ENCODE data around the gene TMEM184A.

The TMEM184A gene

DNA sequence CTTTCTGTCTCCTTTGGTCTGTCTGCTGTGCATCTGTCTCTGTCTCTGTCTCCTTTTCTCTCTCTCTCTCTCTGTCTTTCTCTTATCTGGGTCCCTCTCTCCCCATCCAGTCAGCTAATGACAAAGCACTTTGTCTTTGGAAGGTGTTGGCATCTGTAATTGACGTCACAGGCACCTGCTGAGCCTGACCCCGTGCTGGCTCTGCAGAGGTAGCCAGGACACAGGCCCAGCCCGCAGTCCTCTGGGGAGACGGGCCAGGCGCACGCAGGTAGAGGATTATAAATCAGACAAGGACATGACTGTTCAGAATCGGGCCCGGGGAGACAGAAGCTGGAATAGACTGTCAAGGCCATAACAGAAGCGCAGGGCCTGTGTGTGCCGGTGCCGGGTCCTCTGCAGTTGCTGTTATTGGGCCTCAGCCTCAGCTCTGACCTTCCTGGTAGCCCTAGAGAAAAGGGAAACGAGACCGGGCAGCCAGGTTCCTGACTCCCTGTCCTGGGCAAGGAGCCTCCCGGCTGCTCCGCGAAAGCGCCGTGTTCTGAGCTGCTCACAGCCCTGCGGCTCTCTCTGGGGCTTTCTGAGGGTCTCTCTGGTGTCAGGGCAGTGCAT is 24.5 kb upstream of the TMEM184A start:
- H3K27ac Mint-ChIP-seq = peak overlapping the region; percentile 3 to 14

DNA sequence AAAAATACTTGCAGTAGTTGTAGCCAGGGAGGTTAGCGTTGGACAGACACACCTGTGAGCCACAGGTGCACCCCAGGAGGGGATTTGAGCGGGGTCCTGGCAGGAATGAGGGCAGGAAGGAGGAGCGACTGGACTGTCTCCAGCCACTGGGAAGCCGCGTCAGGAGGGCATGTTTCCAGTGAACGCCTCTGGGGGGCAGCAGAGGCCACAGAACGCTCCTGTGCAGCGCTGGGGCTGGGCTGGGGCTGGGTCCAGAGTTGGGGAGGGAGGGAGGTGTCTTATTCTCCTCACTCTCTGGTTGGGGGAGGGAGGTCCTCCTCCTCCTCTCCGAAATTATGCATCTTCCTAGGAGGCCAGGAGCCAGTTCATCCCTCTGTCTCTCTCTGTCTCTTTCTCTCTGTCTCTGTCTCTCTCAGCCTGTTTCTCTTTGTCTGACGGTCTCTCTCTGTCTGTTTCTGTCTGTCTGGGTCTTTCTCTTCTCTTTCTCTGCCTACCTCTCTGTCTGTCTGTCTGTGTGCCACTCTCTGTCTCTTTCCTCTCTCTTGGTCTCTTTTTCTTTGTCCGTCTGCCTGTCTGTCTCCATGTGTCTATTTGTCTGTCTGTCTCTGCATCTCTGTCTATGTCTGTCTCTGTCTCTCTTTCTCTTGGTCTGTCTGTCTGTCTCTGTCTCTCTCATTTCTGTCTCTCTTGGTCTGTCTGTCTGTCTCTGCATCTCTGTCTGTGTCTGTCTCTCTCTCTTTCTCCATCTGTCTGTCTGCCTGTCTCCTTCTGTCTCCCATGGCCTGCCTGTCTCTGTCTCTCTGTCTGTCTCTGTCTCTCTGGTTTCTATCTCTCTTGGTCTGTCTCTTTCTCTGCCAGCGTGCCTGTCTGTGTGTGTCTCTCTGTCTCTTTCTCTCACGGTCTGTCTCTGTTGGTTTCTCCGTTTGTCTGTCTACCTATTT is 23.7 kb upstream of the TMEM184A start:
- ATAC-seq (peak; percentile 92), DNase-seq (peak; percentile 57 to 59)
- Mint-ChIP-seq H3K4me1 (peaks cover 9% of the 10 kb centered on the region), H3K27ac (peak overlapping the region in 1 of 2 donors; percentile 55), H3K27me3 (no peaks in the 10 kb centered on the region), H3K4me3 (no peak overlapping the region), H3K9me3 (peaks cover 0 to 5% of the 10 kb centered on the region in 2 donors)

More for the DNA sequence above, 24.5 kb upstream of the TMEM184A start:
- Mint-ChIP-seq H3K9me3 (peaks cover 0 to 5% of the 10 kb centered on the region in 2 donors), H3K27me3 (no peaks in the 10 kb centered on the region), H3K4me1 (peaks cover 9% of the 10 kb centered on the region), H3K4me3 (no peak overlapping the region)
- DNase-seq = no peak
- no peak for ATAC-seq

- H3K4me1 Mint-ChIP-seq = peaks cover 9% of the 10 kb centered on the region
- H3K27ac Mint-ChIP-seq = no peak overlapping the region
- peaks cover 0 to 5% of the 10 kb centered on the region in 2 donors for H3K9me3 Mint-ChIP-seq
- no peak for ATAC-seq
- no peaks in the 10 kb centered on the region for H3K27me3 Mint-ChIP-seq
- H3K4me3 Mint-ChIP-seq = no peak overlapping the region
- no peak for DNase-seq
These were observed 22.5 kb upstream of the TMEM184A start for GRCh38 chr7:1578513-1578912.

DNA sequence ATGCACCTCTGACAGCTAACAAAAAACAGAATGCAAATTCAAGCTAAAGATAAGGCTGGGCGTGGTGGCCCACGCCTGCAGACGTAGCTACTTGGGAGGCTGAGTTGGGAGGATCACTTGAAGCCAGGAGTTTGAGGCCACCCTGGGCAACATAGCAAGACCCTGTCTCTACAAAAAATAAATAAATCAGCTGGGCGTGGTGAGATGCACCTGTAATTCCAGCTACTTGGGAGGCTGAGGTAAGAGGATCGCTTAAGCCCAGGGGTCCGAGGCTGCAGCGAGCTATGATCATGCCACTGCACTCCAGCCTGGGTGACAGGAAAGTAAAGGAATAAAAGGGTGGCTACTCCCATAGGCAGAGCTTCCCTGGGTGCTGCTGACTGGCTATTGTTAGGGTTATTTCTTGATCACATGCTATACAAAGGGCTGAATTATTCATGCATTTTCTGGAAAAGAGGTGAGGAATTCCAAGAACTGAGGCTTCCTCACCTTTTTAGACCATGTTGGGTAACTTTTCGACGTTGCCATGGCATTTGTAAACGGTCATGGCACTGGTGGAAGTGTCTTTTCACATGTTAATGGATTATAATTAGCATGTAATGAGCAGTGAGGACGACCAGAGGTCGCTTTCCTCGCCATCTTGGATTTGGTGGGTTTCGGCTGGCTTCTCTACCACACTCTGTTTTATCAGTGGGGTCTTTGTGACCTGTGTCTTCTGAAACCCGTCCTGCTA is 20.7 kb upstream of the TMEM184A start:
- H3K27me3 Mint-ChIP-seq = no peaks in the 10 kb centered on the region
- DNase-seq (no peak), ATAC-seq (no peak)
- H3K4me3 Mint-ChIP-seq = no peak overlapping the region
- peaks cover 19% of the 10 kb centered on the region for H3K4me1 Mint-ChIP-seq
- peaks cover 0 to 5% of the 10 kb centered on the region in 2 donors for H3K9me3 Mint-ChIP-seq
- no peak overlapping the region for H3K27ac Mint-ChIP-seq

- Mint-ChIP-seq H3K4me3 (no peak overlapping the region), H3K9me3 (peaks cover 0 to 5% of the 10 kb centered on the region in 2 donors), H3K27me3 (no peaks in the 10 kb centered on the region), H3K4me1 (peaks cover 28% of the 10 kb centered on the region), H3K27ac (no peak overlapping the region)
- ATAC-seq (no peak), DNase-seq (no peak)
These were observed 19.8 kb upstream of the TMEM184A start for GRCh38 chr7:1575809-1576208.

GRCh38 chr7:1572111-1572822 is 16.3 kb upstream of the TMEM184A start:
- no peak for ATAC-seq
- H3K4me3 Mint-ChIP-seq = no peak overlapping the region

DNA sequence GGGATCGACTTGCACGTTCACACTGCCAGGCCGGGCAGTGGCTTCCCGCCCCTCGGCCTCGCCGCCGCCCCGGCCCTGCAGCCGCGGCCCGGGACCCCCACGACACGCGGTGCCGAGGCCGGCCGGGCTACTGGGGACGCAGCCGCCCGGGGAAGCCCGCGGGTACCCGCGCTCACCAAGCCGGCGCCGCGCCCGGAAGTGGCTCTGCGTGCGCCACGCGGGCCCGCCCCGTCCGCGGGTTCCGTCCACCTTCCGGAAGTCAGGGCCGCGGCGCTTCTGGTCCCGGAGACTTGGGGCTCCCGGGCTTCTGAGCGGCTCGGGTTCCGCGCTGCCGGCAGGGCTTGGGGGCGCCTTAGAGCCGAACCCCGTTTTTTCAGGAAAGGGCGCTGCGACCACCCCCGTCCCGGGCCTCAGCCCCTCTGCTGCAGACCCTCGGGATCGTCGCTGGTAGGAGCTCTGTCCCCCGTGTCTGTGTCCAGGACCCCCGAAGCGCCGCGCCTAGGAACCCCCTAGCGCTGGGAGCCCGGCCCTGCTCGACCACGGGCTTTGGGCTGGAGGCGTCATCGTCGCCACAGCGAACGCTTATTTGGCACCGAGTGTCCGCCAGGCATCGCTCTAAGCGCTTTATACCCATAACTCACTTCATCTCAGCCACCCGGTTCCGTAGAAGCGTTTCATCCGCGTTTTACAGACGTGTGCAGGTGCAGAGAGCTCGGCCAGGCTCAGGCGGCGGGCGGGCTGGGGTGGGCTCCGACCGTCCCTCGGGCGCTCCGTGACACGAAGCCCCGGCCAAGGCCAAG is 14.0 kb upstream of the TMEM184A start, which contains the start of gene PSMG3:
Gene PSMG3, minus strand, starts transcription at position 200 of the 800 bp plus-strand sequence. CDS start 693 bp downstream, outside the sequence.
- Mint-ChIP-seq H3K9me3 (no peaks in the 10 kb centered on the region), H3K27ac (peak within 1 kb of the TSS; percentile 93 to 97), H3K27me3 (no peaks in the 10 kb centered on the region), H3K4me3 (peak within 1 kb of the TSS; percentile 90 to 93), H3K4me1 (peaks cover 48% of the 10 kb centered on the region)
- DNase-seq (peak; percentile 91), ATAC-seq (peak; percentile 97)

More at GRCh38 chr7:1572111-1572822, 16.3 kb upstream of the TMEM184A start:
- Mint-ChIP-seq H3K27ac (no peak overlapping the region), H3K9me3 (no peaks in the 10 kb centered on the region), H3K27me3 (no peaks in the 10 kb centered on the region), H3K4me1 (peaks cover 40% of the 10 kb centered on the region)
- DNase-seq = no peak

- peak overlapping the region; percentile 91 to 96 for H3K27ac Mint-ChIP-seq
- H3K9me3 Mint-ChIP-seq = no peaks in the 10 kb centered on the region
- ATAC-seq (peak; percentile 44), DNase-seq (no peak)
- peak overlapping the region; percentile 90 to 93 for H3K4me3 Mint-ChIP-seq
- H3K4me1 Mint-ChIP-seq = peaks cover 48% of the 10 kb centered on the region
- H3K27me3 Mint-ChIP-seq = no peaks in the 10 kb centered on the region
These were observed 13.4 kb upstream of the TMEM184A start for GRCh38 chr7:1569440-1569832.

DNA sequence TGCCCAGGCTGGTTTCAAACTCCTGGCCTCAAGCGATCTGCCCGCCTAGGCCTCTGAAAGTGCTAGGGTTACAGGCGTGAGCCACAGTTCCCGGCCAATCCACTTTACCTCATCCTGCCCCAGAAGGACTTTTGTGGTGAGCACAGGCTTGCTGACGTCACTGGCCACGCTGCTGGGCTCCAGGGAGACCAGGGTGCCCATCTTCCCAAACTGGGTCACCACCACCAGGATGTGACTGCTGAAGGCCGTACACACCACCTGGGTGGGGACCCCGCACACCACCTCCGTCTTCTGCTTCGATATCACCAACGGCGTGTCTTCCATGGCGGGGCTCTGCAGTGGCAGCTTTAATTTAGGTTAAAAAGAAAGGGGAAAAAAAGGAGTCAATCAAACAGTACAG is 13.0 kb upstream of the TMEM184A start:
- Mint-ChIP-seq H3K4me1 (peaks cover 48% of the 10 kb centered on the region), H3K27me3 (no peaks in the 10 kb centered on the region), H3K27ac (peak overlapping the region; percentile 91 to 96), H3K9me3 (no peaks in the 10 kb centered on the region), H3K4me3 (peak overlapping the region; percentile 90 to 93)
- ATAC-seq (no peak), DNase-seq (no peak)

DNA sequence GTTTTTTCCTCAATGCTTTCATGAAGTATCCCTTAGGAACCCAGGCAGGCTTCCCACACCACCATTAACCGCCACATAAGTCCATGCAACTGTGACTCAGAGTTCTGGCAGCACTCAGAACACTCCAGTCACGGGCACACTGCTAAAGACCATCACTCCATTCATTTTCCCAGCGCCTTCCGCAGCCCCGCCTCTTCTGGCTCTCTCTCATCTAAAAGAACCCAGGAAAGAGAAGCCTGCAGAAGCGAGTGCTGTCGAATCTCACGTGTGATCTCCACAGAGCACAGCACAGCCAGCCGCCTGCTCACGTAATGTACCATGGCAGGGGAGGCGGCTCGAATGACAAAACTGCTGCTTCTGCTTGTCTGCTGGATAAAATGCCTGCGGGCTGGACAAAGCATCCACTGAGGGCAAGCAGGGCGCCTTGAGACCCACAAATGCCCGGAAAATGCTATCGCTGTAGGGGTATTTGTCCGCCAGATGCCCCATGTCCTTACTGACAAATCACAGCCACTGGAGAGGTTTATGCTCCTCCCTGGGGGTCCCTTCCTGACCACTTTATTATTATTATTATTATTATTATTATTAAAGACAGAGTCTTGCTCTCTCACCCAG is 12.0 kb upstream of the TMEM184A start:
- H3K9me3 Mint-ChIP-seq = no peaks in the 10 kb centered on the region
- no peaks in the 10 kb centered on the region for H3K27me3 Mint-ChIP-seq
- H3K4me1 Mint-ChIP-seq = peaks cover 48% of the 10 kb centered on the region
- ATAC-seq = no peak
- DNase-seq = no peak
- peak overlapping the region in 1 of 2 donors; percentile 93 for H3K4me3 Mint-ChIP-seq
- no peak overlapping the region for H3K27ac Mint-ChIP-seq

DNA sequence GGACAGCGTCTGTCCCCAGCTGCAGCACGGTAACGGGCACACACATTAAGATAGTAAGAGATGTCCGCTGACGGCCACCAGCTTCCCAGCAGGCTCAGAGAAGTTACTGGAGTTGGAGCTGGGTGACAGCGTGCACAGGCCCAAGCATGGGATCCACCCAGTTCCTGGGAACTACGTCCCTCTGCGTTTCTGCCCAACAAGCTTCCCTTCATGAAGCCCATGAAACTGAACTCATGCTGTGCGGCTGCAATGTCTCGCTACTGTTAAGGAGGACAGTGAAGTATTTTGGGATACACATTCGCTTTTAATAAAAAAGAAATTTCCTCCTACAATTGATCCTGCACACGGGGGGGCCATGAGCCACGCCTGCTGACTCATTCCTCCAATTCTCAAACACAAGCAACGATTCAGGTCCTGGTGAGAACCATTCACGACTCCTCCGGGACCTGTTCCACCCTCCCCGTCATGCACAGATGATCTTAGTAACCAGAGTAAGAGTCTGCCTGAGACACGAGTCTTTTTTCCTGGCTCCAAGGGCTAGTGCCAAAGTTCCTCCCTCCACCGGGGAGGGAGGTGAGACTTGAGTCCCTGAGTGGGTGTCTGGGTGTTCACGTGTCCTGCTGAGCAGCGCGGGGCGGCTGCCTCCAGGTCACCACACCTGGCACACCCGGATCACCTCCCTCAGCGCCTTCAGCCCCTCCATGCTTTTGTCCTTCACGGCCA is 11.2 kb upstream of the TMEM184A start:
- no peaks in the 10 kb centered on the region for H3K9me3 Mint-ChIP-seq

GRCh38 chr7:1566687-1567048 is 10.7 kb upstream of the TMEM184A start:
- no peak for DNase-seq
- no peak for ATAC-seq
- Mint-ChIP-seq H3K4me1 (peaks cover 38% of the 10 kb centered on the region), H3K4me3 (no peak overlapping the region), H3K27ac (no peak overlapping the region), H3K9me3 (no peaks in the 10 kb centered on the region), H3K27me3 (no peaks in the 10 kb centered on the region)

More for the DNA sequence above, 11.2 kb upstream of the TMEM184A start:
- no peak overlapping the region for H3K4me3 Mint-ChIP-seq
- ATAC-seq = no peak
- H3K4me1 Mint-ChIP-seq = peaks cover 43% of the 10 kb centered on the region
- no peak for DNase-seq
- no peak overlapping the region for H3K27ac Mint-ChIP-seq
- H3K27me3 Mint-ChIP-seq = no peaks in the 10 kb centered on the region

- H3K4me3 Mint-ChIP-seq = no peak overlapping the region
- H3K27me3 Mint-ChIP-seq = no peaks in the 10 kb centered on the region
- peaks cover 28% of the 10 kb centered on the region for H3K4me1 Mint-ChIP-seq
- H3K9me3 Mint-ChIP-seq = no peaks in the 10 kb centered on the region
- H3K27ac Mint-ChIP-seq = no peak overlapping the region
- ATAC-seq (no peak), DNase-seq (no peak)
These were observed 8.6 kb upstream of the TMEM184A start for GRCh38 chr7:1564603-1565022.

Data from stimulated activated naive CD8-positive, alpha-beta T cell treated with anti-CD3 and anti-CD28 coated beads, Interleukin-15, amount 100 ng/mL, for 72 hours (primary cell).